GM18867 (cell line): Measurements from ENCODE around the gene RBM10.
"Not testable (repeated sequence)": the region's sequence is repeated elsewhere in the genome, so short reads cannot be mapped to it uniquely, and the experiment has no call there.

ENCODE experiments used
- ATAC-seq: cut with Tn5 transposase; IDR thresholded peaks from one replicate; pipeline ENCODE4 v1.9.1; 2021; ENCODE audit warnings: mild to moderate bottlenecking, moderate library complexity; ENCODE audit not compliant: unreplicated experiment

The RBM10 gene

GRCh38 chrX:47144626-47145394 is at the start of gene RBM10, which contains the start of gene NDUFB11:
Gene RBM10 (plus strand): TSS chrX:47145221. CDS start chrX:47147482, 2,261 bp downstream.
Gene NDUFB11 (minus strand): TSS chrX:47144702. CDS start chrX:47144679, 23 bp downstream.
- peak; percentile 89 for ATAC-seq

GRCh38 chrX:47097018-47097417 is 48.0 kb upstream of the RBM10 start:
- ATAC-seq: no peak

- ATAC-seq: no peak
Measured at GRCh38 chrX:47098338-47099094, 46.5 kb upstream of the RBM10 start.

GRCh38 chrX:47101206-47101605 is 43.8 kb upstream of the RBM10 start:
- ATAC-seq: no peak

GRCh38 chrX:47110936-47111615 is 33.9 kb upstream of the RBM10 start:
- not testable (repeated sequence) for ATAC-seq

GRCh38 chrX:47112316-47112954 is 32.6 kb upstream of the RBM10 start:
- no peak for ATAC-seq

- not testable (repeated sequence) for ATAC-seq
Measured at GRCh38 chrX:47116551-47117110, 28.4 kb upstream of the RBM10 start.

GRCh38 chrX:47124466-47124865 is 20.6 kb upstream of the RBM10 start:
- not testable (repeated sequence) for ATAC-seq

- peak; percentile 96 for ATAC-seq
Measured at GRCh38 chrX:47129157-47129898, 15.7 kb upstream of the RBM10 start.

GRCh38 chrX:47129899-47130358 is 15.1 kb upstream of the RBM10 start:
- ATAC-seq: no peak

- no peak for ATAC-seq
Measured at GRCh38 chrX:47133493-47133892, 11.5 kb upstream of the RBM10 start.

GRCh38 chrX:47135650-47136049 is 9.4 kb upstream of the RBM10 start:
- not testable (repeated sequence) for ATAC-seq

- no peak for ATAC-seq
Measured at GRCh38 chrX:47138171-47138570, 6.8 kb upstream of the RBM10 start.

GRCh38 chrX:47143894-47144625 is 961 bp upstream of the RBM10 start:
- ATAC-seq: peak; percentile 7

- peak; percentile 30 for ATAC-seq
Measured at GRCh38 chrX:47145395-47146120, 537 bp downstream of the RBM10 start.

GRCh38 chrX:47146121-47146935 is 1.3 kb downstream of the RBM10 start:
- no peak for ATAC-seq
